PFSK-1 (cell line): ENCODE results near the gene FAM234B.

ENCODE experiments used
- FOXP2 ChIP-seq: optimal IDR thresholded peaks from 2 replicates; pipeline ENCODE3; 2011; ENCODE audit warnings: borderline replicate concordance, control low read depth, inconsistent platforms; ENCODE audit not compliant: insufficient read depth; ENCODE audit errors: extremely low read length, extremely low read depth
- POLR2AphosphoS5 ChIP-seq: IDR thresholded peaks from 2 replicates; pipeline ENCODE4 v1.6.1; 2012; ENCODE audit warnings: low read depth, mild to moderate bottlenecking, control low read depth, low read length, moderate library complexity
- SIN3A ChIP-seq: IDR thresholded peaks from 2 replicates; pipeline ENCODE4 v1.6.1; 2012; ENCODE audit warnings: mild to moderate bottlenecking, low read length, moderate library complexity, borderline replicate concordance; ENCODE audit not compliant: insufficient read depth
- TAF1 ChIP-seq: IDR thresholded peaks from 2 replicates; pipeline ENCODE4 v1.6.1; 2012; ENCODE audit warnings: low read length, control low read depth, borderline replicate concordance; ENCODE audit not compliant: insufficient read depth
- TF ChIP-seq, protein P1 (sequence below), 2 experiments: IDR thresholded peaks; 2 replicates each; pipeline versions ENCODE4 v1.6.1 to v1.8.0; 2011 to 2012; ENCODE audit warnings: low read depth in 2 of 2, low read length in 2 of 2, control low read depth in 1 of 2, inconsistent platforms in 1 of 2, mild to moderate bottlenecking in 1 of 2, moderate library complexity in 1 of 2; ENCODE audit not compliant: insufficient read depth in 1 of 2

Gene FAM234B

DNA sequence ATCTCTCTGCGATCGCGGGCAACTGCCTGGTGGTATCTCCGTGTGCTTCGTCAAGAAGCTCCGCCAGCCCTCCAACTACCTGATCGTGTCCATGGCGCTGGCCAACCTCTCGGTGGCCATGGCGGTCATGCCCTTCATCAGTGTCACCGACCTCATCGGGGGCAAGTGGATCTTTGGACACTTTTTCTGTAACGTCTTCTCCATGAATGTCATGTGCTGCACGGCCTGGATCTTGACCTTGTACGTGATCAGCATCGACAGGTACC is 42.5 kb upstream of the FAM234B start:
- TF ChIP-seq FOXP2 (no peak), SIN3A (no peak), POLR2AphosphoS5 (no peak), TAF1 (no peak)
- TF ChIP-seq, protein P1, sequence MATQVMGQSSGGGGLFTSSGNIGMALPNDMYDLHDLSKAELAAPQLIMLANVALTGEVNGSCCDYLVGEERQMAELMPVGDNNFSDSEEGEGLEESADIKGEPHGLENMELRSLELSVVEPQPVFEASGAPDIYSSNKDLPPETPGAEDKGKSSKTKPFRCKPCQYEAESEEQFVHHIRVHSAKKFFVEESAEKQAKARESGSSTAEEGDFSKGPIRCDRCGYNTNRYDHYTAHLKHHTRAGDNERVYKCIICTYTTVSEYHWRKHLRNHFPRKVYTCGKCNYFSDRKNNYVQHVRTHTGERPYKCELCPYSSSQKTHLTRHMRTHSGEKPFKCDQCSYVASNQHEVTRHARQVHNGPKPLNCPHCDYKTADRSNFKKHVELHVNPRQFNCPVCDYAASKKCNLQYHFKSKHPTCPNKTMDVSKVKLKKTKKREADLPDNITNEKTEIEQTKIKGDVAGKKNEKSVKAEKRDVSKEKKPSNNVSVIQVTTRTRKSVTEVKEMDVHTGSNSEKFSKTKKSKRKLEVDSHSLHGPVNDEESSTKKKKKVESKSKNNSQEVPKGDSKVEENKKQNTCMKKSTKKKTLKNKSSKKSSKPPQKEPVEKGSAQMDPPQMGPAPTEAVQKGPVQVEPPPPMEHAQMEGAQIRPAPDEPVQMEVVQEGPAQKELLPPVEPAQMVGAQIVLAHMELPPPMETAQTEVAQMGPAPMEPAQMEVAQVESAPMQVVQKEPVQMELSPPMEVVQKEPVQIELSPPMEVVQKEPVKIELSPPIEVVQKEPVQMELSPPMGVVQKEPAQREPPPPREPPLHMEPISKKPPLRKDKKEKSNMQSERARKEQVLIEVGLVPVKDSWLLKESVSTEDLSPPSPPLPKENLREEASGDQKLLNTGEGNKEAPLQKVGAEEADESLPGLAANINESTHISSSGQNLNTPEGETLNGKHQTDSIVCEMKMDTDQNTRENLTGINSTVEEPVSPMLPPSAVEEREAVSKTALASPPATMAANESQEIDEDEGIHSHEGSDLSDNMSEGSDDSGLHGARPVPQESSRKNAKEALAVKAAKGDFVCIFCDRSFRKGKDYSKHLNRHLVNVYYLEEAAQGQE (IDR thresholded peaks at IDR 0.05; ENCODE audit: insufficient read depth in 1 of 2, low read depth in 2 of 2, low read length in 2 of 2): no peak

DNA sequence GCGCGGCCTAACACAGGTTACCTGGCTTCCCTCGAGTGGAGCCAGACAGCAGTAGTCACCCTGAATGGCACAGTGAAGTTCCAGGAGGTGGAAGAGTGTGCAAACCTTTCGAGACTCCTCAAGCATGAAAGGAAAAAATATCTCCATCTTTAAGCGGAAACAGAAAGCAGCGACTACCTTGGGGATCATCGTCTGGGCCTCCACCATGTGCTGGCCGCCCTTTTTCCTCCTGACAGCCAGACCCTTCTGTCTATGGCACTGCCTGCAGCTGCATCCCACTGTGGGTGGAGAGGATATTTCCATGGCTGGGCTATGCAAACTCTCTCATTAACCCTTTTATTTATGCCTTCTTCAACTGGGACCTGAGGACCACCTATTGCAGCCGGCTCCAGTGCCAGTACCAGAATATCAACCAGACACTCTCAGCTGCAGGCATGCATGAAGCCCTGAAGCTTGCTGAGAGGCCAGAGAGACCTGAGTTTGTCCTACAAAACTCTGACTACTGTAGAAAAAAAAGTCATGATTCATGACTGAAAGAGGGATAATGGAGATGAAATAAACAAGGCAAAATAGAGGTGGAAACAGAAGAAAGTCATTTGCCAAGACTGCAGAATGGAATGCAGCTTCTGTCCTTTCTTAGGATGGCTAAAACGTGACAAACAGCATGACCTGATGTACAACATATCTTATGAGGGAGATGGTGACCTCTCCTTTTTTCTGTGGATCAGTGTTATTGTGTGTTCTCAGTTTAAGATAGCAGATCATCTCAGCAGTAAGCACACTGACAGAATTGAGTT is 41.7 kb upstream of the FAM234B start:
- TF ChIP-seq, protein P1 (IDR thresholded peaks at IDR 0.05; ENCODE audit: insufficient read depth in 1 of 2, low read depth in 2 of 2, low read length in 2 of 2): no peak
- TF ChIP-seq TAF1 (no peak), FOXP2 (no peak), POLR2AphosphoS5 (no peak), SIN3A (no peak)

DNA sequence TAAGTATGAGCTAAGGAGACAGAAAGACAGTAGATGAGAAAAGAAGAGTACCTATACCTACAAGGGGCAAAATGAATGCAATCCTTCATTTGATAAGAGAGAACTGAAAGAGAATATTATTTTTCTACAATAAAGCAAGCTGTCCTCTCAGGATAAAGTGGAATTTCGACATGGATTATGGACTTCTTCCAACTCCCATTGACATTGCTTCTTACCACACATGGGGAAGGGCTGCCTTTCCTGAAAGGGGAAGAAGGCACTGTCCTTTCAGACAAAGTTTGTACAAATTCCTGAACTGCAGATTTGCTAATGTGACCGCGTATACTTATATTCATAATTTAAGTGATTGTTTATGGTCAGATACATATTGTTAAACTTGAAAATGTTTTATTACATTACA is 39.8 kb upstream of the FAM234B start:
- no peak for TF ChIP-seq TAF1
- no peak for TF ChIP-seq FOXP2
- no peak for TF ChIP-seq SIN3A
- no peak for TF ChIP-seq POLR2AphosphoS5
- TF ChIP-seq, protein P1 (IDR thresholded peaks at IDR 0.05; ENCODE audit: insufficient read depth in 1 of 2, low read depth in 2 of 2, low read length in 2 of 2): no peak

DNA sequence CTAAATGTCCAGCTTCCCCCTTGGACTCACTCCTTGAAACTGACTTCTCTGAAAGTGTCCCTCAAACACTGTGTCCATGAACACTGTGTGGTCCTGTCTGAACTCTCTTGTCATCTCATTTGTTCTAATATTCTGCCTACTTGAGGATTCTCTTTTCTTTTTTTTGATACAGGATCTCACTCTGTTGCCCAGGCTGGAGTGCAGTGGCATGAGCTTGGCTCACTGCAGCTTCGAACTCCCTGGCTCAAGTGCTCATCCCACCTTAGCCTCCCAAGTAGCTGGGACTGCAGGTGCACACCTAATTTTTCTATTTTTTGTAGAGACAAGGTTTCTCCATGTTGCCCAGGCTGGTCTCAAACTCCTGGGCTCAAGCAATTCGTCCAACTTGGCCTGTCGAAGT is 39.2 kb upstream of the FAM234B start:
- no peak for TF ChIP-seq FOXP2
- TF ChIP-seq POLR2AphosphoS5: no peak
- no peak for TF ChIP-seq SIN3A
- no peak for TF ChIP-seq TAF1
- TF ChIP-seq, protein P1 (IDR thresholded peaks at IDR 0.05; ENCODE audit: insufficient read depth in 1 of 2, low read depth in 2 of 2, low read length in 2 of 2): no peak

DNA sequence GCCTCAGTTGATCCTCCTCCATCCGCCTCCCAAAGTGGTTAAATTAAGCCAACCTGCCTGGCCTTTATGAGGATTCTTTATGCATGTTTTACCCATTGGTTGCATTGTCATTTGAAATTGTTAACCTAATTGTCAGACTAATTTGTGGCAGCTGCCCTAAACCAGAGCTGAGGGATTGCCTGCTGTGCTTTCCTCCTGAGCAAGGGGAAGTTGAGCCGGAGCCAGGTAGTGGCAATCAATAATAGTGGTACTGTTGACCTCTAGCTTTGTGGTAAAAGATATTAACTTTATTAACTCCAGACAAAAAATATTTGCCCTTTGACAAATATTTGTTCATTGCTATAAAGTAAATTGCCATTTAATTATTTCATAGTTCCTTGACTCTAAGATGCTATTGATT is 38.5 kb upstream of the FAM234B start:
- TF ChIP-seq POLR2AphosphoS5 (no peak), FOXP2 (no peak)
- TF ChIP-seq, protein P1 (IDR thresholded peaks at IDR 0.05; ENCODE audit: insufficient read depth in 1 of 2, low read depth in 2 of 2, low read length in 2 of 2): no peak
